Posterior cingulate gyrus (tissue), 11 donors: ENCODE measurements around the gene PADI2.

Source experiments
- DNase-seq, 10 donors: peaks; one replicate each; pipeline versions ENCODE4 v3.0.0 to v3.0.0-alpha.2; 2020 to 2021; ENCODE audit warnings: mixed read lengths in 3 of 10
- intact Hi-C: fragments of 100-400 bp; cut with DNase I; formaldehyde crosslinking; loops from one replicate; pipeline ENCODE4 v1.15.1; 2023

PADI2 gene

DNA sequence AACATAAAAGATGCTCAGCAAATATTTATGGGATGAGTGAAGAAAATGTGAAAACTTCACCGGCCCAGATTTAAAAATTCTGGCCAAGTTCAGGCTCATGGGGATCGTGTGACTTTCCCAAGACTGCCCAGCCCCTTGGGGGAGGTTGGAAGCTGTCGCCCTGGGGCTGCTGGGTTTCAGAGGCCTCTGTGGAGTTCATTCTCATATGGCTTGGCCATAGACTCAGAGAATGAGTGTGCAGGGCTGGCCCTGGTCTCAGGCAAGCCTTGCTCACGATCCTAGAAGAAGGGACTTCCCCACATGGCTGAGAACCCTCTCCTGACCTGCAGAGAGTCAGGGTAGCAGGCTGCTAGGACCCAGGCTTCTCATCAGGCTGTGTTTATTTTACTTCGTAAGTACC, 24.6 kb downstream of the PADI2 start:
- intact Hi-C loops, result no loop called here
- no peak for DNase-seq

DNA sequence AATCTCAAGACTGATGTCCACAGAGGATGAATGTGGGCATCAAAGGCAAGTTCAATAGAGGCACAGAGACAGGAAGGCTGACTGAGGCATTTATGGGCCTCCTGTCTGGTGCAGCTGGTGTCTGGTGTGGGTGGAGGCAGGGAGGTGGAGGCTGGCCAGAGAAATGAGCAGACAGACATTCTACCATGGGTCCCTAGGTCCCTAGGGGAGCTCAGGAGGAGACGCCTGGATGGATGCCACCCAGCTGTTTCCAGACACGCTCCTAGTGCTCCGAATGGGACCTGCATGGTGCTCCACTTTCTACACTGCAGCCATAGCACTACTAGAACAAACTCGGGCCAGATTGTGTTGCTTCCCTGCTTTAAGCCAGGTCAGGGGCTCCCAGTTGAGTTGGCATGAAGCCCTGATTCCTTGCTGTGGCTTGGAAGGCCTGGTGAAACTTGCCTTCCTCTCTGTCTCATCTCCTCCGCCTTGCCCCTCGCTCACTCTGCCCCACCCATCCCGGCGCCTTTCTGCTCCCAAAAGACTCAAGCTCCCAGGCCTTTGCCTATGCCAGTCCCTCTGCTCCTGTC, 25.3 kb downstream of the PADI2 start:
- DNase-seq, result peak in 1 of 10 donors; percentile 41
- intact Hi-C loops, result no loop called here

DNA sequence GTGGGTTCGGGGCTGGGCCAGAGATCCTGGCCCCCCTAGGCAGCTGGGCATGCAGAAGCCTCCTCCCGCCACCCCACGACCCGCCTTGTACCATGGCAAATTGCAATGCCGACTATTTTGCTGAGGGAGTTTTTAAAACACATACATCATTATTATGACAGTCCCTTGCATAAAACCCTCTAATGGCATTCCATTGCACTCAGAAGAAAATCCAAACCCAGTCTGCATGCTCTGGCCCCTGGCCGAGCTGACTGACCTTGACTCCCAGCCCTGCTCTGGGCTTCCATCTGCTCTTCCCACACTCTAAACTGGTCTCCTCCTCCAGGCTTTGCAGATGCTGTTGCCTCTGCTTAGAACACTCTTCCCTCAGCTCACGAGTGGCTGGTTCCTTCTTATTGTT, 28.0 kb downstream of the PADI2 start:
- DNase-seq, result no peak
- intact Hi-C loops, result no loop called here

DNA sequence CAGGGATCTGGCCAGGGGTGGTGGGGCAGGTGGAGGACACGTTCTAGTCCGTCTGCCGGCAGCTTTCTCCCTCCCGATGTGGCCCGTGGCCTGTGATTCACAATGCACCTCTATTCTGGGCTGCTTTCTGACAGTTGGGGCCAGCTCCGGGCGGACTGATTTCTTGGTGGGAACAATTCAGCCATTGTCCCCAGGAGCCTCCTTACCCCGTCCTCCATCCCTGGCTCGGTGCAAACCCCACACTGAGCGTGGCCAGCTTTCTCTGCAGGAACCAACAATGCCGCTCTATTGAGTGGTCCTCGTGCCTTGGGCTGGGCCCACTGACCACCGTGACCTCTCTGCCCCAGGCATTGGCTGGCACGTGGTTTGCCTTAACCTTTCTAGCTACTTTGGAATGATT, 29.7 kb downstream of the PADI2 start:
- intact Hi-C loops, result loop anchor here (2.0 kb wide), 1 partner anchor 29 kb away; the partner anchor contains the start of gene PADI2
- peak; percentile 77 to 97 (median 88) for DNase-seq

- DNase-seq, result peak in 1 of 10 donors; percentile 35
- intact Hi-C loops, result no loop called here
These were observed 32.5 kb downstream of the PADI2 start for GRCh38 chr1:17086751-17087150.

DNA sequence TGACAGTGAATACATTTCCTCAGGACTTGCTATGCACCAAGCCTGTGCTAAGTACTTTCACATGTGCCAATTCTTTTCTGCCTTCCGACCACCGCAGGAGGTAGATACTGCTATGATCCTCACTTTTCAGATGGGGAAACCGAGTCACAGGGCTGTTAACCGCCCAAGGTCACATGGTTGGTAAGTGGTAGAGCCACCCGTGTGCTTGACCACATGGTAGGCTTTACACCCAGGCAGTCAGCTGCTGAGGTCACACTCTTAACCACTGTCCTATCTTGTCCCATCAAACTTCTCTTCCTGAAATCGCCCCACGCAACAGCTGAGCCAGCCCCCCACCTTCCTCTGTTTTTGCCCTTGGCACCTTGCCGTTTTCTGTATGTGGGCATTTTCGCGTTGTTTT, 34.5 kb downstream of the PADI2 start:
- intact Hi-C loops, result no loop called here
- peak in 2 of 10 donors; percentile 14 to 16 for DNase-seq

DNA sequence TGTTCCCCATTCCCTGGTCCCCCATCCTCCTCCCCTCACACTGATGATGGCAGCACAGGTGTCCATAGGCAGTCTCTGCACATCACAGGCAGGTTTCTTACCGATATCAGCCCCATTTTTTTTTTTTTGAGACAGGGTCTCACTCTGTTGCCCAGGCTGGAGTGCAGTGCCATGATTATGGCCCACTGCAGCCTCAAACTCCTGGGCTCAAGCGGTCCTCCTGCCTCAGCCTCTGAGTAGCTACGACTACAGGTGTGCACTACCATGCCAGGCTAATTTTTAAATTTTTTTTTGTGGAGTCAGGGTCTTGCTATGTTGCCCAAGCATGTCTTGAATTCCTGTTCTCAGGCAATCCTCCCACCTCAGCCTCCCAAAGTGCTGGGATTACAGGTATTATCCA, 36.5 kb downstream of the PADI2 start:
- intact Hi-C loops, result no loop called here
- DNase-seq, result peak in 2 of 10 donors; percentile 19 to 33

DNA sequence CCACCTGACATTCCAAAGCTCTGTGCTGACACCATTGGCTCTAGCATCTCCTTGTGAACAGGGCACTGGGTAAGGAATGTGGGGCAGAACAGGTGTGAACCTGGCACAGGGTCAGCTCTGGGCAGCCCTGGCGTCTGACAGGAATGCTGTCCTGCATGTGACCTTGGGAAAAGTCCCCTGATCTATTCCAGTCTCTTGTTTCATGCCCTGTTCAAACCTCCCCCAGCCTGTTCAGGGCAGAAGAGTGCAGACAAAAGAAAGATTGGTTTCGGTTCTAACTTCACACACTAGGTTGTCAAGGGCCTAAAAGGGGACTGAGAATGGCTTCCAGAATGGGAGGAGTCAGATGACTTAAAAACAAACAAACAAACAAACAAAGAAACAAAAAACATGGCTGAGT, 37.8 kb downstream of the PADI2 start:
- DNase-seq, result peak in 2 of 10 donors; percentile 16 to 37
- intact Hi-C loops, result no loop called here

DNA sequence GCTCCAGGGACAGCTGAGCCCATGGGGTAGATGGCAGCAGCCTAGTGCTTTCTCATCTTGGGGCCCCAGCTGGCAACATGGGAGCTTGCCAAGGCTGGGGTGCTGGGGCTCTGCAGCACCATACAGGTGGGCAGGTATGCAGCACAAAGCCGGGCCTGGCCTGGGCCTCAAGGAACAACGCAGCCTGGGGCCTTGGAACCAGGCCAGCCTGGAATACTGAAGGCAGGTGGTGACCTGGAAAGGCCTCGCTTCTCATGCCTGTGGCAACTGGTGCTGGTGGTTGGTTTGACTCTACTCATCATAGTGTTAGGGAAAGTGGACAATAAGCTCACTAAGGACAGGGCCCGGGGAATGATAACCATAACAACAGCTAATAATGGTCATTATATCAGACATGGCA, 38.4 kb downstream of the PADI2 start:
- intact Hi-C loops, result no loop called here
- DNase-seq, result peak in 2 of 10 donors; percentile 62 to 76

DNA sequence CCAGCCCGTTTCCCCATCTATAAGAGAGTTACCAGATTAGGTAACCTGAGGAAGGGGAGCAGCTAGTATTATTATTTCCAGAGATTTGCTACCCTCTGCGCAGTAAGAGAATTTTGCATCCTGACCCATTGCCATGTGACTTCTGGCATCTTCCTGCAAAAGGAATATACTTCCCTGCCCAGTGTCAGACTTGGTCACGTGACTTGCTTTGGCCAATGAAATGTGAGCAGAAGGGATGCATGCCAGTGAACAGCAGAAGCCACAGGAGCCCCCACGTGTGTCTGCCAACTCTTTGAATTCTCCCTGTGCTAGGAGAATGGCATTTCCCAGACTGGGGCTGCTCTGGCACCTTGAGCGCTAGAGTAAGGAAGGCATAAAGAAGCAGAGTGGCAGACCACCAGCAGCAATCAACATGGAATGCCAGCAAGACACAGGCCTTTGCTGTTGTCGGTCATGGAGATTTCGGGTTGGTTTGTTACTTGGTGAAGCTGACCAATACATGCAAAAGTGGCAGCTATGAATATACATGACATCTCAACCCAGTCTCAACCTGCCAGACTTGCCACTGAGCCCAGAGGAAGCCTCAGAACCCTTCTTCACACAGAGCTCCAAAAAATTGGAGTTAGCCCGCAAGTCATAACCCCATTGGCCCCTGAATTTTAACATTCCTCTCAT, 39.0 kb downstream of the PADI2 start:
- intact Hi-C loops, result no loop called here
- DNase-seq, result peak in 2 of 10 donors; percentile 4 to 12

- DNase-seq, result peak in 2 of 10 donors; percentile 15 to 32
- intact Hi-C loops, result no loop called here
These were observed 40.0 kb downstream of the PADI2 start for GRCh38 chr1:17078991-17079868.

GRCh38 chr1:17075470-17076255, 43.6 kb downstream of the PADI2 start:
- intact Hi-C loops, result no loop called here
- peak in 2 of 10 donors; percentile 58 to 70 for DNase-seq

DNA sequence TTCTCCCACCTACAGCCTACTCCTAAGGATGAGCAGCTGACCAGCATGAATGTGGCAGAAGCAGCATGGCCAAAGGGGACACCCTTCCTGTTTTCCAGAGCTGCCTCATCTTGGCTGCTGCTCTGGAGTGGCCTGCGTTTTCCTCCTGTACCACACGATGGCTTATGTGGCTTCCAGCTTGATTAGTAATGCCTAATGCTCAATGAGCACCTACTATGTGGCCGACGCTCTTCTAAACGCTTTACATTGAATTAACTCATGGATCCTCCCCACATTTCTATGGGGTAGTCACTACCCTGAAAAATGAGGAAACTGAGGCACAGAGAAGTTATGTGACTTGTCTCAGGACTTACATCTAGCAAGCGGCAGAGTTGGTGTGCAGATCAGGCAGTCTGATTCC, 47.5 kb downstream of the PADI2 start:
- intact Hi-C loops, result no loop called here

DNA sequence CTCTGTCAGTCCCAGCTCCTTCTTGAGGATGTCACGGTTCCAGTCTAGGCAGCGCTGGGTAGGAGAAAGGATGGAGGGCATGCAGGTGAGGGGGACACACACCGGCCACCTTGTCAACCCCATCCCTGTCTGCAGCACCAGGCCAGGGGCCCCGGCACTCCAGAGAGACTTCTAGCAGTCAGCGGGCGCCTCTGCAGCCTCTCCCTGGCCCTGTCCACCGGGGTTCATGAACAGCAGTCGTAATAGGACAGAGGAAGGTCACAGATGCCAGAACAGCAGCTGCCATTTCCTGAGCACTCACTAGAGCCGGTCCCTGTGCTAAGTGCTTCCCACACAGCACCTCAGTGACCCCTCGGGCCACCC, 49.1 kb downstream of the PADI2 start:
- DNase-seq, result peak in 1 of 10 donors; percentile 74
- intact Hi-C loops, result no loop called here

More for the DNA sequence above, 47.5 kb downstream of the PADI2 start:
- peak in 1 of 10 donors; percentile 63 for DNase-seq

DNA sequence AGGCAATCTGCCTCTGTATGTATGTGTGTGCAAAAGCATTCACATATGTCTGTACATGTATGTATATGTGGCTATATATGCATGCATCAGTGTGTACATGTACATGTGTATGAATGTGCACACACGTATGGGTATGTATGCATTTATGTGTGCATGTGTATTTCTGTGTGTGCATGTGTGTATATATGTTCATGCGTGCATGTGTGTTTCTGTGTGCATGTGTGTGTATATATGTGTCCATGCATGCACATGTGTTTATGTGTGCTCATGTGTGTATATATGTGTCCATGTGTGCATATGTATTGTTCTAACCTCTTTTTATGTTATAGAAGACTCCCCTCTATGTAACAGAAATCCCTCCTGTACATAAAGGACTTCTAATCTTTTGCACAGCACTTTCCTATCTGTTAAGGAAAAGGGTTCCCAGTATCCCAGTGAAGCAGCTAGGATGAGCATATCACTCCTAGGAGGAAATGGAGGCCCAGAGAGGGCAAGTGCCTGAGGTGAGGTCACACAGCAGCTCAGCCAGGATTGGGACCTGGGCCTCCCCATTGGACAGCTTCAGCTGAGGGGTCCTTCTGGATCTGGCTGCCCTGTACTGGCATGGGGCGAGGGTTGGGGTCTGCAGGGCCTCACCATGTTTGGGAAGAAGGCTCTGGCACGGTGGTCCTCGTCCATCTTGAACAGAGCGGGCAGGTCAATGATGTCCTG, 49.6 kb downstream of the PADI2 start:
- DNase-seq, result peak in 2 of 10 donors; percentile 22 to 61
- intact Hi-C loops, result loop anchor here (10.0 kb wide), 2 partner anchors 265 to 335 kb away; no protein-coding TSS in a partner anchor

DNA sequence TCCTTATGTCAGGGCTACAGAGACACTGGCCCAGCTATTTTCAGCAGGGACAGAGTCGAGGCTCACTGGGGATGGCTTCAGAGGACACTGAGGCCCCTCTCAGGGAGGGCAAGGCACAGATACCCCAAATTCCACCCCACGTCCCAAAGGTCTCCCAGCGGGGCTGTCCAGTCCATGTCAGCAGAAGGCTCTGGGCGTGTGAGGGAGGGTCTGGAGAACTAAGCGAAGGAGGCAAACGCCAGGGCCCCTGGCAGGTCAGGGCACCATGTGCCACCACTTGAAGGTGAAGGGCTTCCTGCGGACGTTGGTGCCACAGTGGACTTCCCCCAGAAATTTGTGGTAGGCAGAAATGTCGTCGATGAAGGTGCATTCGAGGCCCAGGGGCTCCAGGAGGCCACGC, 50.5 kb downstream of the PADI2 start:
- intact Hi-C loops, result loop anchor here (10.0 kb wide), 2 partner anchors 266 to 336 kb away; no protein-coding TSS in a partner anchor
- peak in 2 of 10 donors; percentile 41 to 60 for DNase-seq

- intact Hi-C loops, result loop anchor here (10.0 kb wide), 2 partner anchors 267 to 337 kb away; no protein-coding TSS in a partner anchor
- DNase-seq, result peak in 2 of 10 donors; percentile 69 to 72
These were observed 51.6 kb downstream of the PADI2 start for GRCh38 chr1:17067465-17068240.

DNA sequence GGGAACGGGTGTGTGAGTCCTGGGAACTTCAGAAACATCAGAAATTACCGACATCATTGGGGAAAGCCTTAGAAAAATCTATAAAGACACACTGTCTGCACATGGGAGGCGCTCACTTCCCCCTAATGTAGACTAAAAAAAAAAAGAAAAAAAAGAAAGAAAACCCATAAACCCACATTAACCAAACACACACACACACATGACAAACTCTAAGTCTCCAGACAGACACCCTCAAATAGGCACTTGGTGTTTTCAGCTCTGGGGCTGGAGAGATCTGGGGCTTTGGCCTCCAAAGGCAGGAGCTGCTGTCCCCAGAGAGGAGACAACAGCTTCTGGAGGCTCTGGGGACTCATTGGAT, 52.2 kb downstream of the PADI2 start:
- intact Hi-C loops, result loop anchor here (10.0 kb wide), 2 partner anchors 268 to 338 kb away; no protein-coding TSS in a partner anchor

More for the DNA sequence above, 52.2 kb downstream of the PADI2 start:
- peak in 1 of 10 donors; percentile 6 for DNase-seq
